ENCODE results near the gene HPSE2.
A peak's percentile ranks its signal among the peaks of the same experiment; 100 is the strongest.

The HPSE2 gene

GRCh38 chr10:98610836-98611235, 624.8 kb downstream of the HPSE2 start:
- H3K4me3 ChIP-seq (ENCODE audit: low read depth, low read length) = no peak overlapping the region
- TF ChIP-seq, protein P1, sequence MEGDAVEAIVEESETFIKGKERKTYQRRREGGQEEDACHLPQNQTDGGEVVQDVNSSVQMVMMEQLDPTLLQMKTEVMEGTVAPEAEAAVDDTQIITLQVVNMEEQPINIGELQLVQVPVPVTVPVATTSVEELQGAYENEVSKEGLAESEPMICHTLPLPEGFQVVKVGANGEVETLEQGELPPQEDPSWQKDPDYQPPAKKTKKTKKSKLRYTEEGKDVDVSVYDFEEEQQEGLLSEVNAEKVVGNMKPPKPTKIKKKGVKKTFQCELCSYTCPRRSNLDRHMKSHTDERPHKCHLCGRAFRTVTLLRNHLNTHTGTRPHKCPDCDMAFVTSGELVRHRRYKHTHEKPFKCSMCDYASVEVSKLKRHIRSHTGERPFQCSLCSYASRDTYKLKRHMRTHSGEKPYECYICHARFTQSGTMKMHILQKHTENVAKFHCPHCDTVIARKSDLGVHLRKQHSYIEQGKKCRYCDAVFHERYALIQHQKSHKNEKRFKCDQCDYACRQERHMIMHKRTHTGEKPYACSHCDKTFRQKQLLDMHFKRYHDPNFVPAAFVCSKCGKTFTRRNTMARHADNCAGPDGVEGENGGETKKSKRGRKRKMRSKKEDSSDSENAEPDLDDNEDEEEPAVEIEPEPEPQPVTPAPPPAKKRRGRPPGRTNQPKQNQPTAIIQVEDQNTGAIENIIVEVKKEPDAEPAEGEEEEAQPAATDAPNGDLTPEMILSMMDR (IDR thresholded peaks at IDR 0.05; ENCODE audit: control insufficient read depth, extremely low read depth, insufficient read depth) = no peak
- DNase-seq (ENCODE audit: low read depth) = no peak

DNA sequence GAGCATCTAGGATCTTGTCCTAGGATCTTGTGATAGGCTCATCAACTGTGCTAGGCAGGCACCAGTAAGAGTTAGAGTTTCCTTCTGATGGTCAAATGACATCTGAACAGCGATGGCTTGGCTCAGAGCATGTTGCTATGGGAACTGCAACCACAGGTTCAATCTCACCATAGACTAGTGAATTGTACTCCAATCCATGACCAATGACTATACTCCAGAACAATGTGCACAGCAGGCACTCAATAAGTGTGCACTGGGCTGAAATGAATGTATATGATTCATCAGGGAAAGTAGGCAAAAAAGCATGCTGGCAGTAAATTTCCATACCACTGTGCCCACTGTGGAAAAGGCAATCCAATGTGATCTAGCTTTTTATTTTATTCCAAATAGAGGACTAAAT, 625.4 kb downstream of the HPSE2 start:
- no peak for DNase-seq (ENCODE audit: low read depth)
- no peak overlapping the region for H3K4me3 ChIP-seq (ENCODE audit: low read depth, low read length)
- TF ChIP-seq, protein P1 (IDR thresholded peaks at IDR 0.05; ENCODE audit: control insufficient read depth, extremely low read depth, insufficient read depth) = no peak

DNA sequence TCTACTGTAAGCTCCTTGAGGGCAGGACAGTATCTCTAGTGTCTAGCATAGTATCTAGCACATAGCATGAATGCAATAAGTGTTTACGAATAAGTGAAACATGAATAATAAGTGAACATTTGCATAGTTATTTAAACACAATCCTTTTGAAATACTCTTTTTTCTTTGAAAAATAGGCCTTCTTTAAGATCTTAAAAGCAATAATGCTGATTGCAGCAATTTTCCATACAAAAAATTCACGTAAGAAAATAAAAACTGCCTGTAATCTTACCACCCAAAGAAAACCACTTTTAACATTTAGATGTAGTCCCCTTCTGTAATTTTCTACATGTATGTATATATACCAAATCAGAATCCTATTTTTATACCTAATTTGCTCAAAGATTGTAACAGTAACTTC, 626.4 kb downstream of the HPSE2 start:
- DNase-seq (ENCODE audit: low read depth) = no peak
- H3K4me3 ChIP-seq (ENCODE audit: low read depth, low read length) = no peak overlapping the region
- TF ChIP-seq, protein P1 (IDR thresholded peaks at IDR 0.05; ENCODE audit: control insufficient read depth, extremely low read depth, insufficient read depth) = no peak

DNA sequence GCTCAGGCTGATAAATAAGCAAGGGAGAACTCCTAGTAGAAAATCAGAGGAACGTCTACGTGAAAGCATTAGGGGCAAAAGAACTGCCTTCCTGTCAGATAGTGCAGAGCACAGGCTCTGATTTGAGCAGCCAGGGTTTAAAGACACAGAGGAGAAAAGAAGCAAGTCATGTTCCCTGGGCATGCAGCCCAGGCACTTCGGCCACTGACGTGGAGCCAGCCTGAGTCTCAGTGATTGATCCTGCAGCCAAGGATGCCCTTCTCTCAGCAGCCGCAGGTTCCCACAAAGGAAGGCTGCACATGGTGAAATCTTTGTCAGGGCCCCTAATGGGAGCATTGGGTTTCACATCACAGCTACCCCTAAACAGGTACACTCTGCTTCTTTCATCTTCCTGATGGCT, 627.2 kb downstream of the HPSE2 start:
- peak; percentile 47 for DNase-seq (ENCODE audit: low read depth)
- peak overlapping the region; percentile 22 for H3K4me3 ChIP-seq (ENCODE audit: low read depth, low read length)
- TF ChIP-seq, protein P1 (IDR thresholded peaks at IDR 0.05; ENCODE audit: control insufficient read depth, extremely low read depth, insufficient read depth) = no peak

- DNase-seq (ENCODE audit: low read depth) = no peak
- TF ChIP-seq, protein P1 (IDR thresholded peaks at IDR 0.05; ENCODE audit: control insufficient read depth, extremely low read depth, insufficient read depth) = no peak
- H3K4me3 ChIP-seq (ENCODE audit: low read depth, low read length) = no peak overlapping the region
These were observed 633.4 kb downstream of the HPSE2 start for GRCh38 chr10:98602224-98602623.

DNA sequence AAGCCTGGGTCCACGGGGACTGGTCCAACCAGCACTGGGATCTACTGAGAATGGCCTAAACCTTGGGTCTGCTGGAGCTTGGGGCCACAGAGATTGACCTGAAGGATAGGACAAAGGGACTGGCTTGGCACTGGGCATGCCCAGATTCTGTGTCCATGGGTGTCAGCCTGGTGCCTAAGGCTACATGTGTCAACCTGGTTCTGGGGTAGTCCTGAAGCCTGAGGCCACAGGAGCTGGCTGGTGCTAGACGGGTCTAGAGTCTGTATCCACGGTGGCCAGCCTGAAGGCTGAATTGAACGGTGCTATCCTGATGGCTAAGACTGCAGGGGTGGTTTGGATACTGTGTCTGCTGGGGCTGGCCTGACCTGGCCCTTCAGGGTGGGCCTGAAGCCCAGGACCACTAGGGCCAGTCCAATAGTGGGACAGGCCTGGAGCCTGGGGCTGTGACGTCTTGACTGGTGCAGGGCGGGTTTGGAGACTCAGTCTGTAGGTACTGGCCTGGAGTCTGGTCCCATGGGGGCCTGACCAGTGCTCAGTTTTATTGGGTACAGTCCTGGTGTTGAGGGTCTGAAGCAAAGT, 636.5 kb downstream of the HPSE2 start:
- no peak for DNase-seq (ENCODE audit: low read depth)
- no peak overlapping the region for H3K4me3 ChIP-seq (ENCODE audit: low read depth, low read length)
- TF ChIP-seq, protein P1 (IDR thresholded peaks at IDR 0.05; ENCODE audit: control insufficient read depth, extremely low read depth, insufficient read depth) = no peak

DNA sequence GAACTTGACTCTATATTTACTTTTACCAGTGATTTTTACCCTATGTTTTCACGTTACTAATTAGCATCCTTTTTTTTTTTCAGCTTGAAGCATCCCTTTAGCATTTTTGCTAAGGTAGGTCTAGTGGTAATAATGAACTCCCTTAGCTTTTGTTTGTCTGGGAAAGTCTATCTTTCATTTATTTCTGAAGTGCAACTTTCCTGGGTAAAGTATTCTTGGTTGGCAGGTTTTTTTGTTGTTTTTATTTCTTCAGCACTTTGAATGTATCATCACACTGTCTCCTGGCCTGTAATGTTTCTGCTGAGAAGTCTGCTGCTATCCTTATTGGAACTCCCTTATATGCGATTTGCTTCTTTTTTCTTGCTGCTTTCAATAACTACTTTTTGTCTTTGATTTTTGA, 639.2 kb downstream of the HPSE2 start:
- DNase-seq (ENCODE audit: low read depth) = no peak
- TF ChIP-seq, protein P1 (IDR thresholded peaks at IDR 0.05; ENCODE audit: control insufficient read depth, extremely low read depth, insufficient read depth) = no peak
- H3K4me3 ChIP-seq (ENCODE audit: low read depth, low read length) = no peak overlapping the region
